B cell (primary cell): Measurements from ENCODE around the gene NAGLU. TPM values are rescaled to one million over a fixed set of nuclear protein-coding genes. Genes with fewer than 3 reads are reported as not detected.

Experiments
- ATAC-seq: fragments of 200-7000 bp; cut with Tn5 transposase; one replicate; pipeline ENCODE4 v1.10.0; 2021; ENCODE audit warnings: low read depth, mild to moderate bottlenecking, moderate number of reproducible peaks, moderate library complexity
- CTCF ChIA-PET: fragments of 350-600 bp; sonication (Branson Sonifier 250); formaldehyde crosslinking; loops from one replicate; lab custom pipeline; 2021; ENCODE audit warnings: antibody characterized with exemption, inconsistent platforms; lab: Charles Lee
- POLR2A ChIA-PET: fragments of 350-600 bp; sonication (Branson Sonifier 250); formaldehyde crosslinking; loops from one replicate; lab custom pipeline; 2021; ENCODE audit warnings: antibody characterized with exemption; lab: Charles Lee
- DNase-seq: peaks from one replicate; pipeline ENCODE4 v3.0.0; 2013
- H2AFZ ChIP-seq: 2 replicates; pipeline ENCODE4 v1.6.1; 2012; ENCODE audit warnings: mild to moderate bottlenecking, low read depth, low read length; ENCODE audit not compliant: insufficient read depth, poor library complexity, severe bottlenecking
- H3K27ac ChIP-seq, 2 donors: 1 replicate in 1 of 2; 2 replicates in 1 of 2; pipeline ENCODE4 v1.5.1; 2012 to 2013; ENCODE audit warnings: low read length in 2 of 2, mild to moderate bottlenecking in 2 of 2, moderate library complexity in 1 of 2
- H3K27me3 ChIP-seq, 4 experiments: fragments of 200-600 bp in 1 of 4; sonication (generic) in 1 of 4; replicated peaks in 1 of 4; 1 replicate in 2 of 4; 2 replicates in 2 of 4; pipeline versions ENCODE4 v1.6.1 to v1.7.0; 2013 to 2016; ENCODE audit warnings: low read length in 3 of 4, mild to moderate bottlenecking in 2 of 4, mixed read lengths in 1 of 4, moderate library complexity in 1 of 4; ENCODE audit not compliant: insufficient read depth in 4 of 4, control insufficient read depth in 3 of 4; ENCODE audit errors: control extremely low read depth in 1 of 4
- H3K36me3 ChIP-seq, 2 experiments: replicated peaks in 1 of 2; 1 replicate in 1 of 2; 2 replicates in 1 of 2; pipeline versions ENCODE4 v1.6.1 to v1.7.1; 2013; ENCODE audit warnings: low read length in 1 of 2; ENCODE audit not compliant: insufficient read depth in 2 of 2, control insufficient read depth in 1 of 2; ENCODE audit errors: control extremely low read depth in 1 of 2, extremely low read depth in 1 of 2
- H3K4me1 ChIP-seq, 2 donors: fragments of 200-600 bp in 1 of 2; sonication (generic) in 1 of 2; 1 replicate in 1 of 2; 2 replicates in 1 of 2; pipeline versions ENCODE4 v1.5.1 to v1.6.1; 2013 to 2017; ENCODE audit warnings: low read length in 2 of 2; ENCODE audit not compliant: control insufficient read depth in 2 of 2, insufficient read depth in 2 of 2
- H3K4me2 ChIP-seq: replicated peaks from 2 replicates; pipeline ENCODE3; 2012; ENCODE audit warnings: mild to moderate bottlenecking, low read depth, low read length; ENCODE audit not compliant: poor library complexity, severe bottlenecking
- H3K4me3 ChIP-seq, 5 experiments: fragments of 200-600 bp in 1 of 5; sonication (generic) in 1 of 5; 1 replicate in 3 of 5; 2 replicates in 2 of 5; pipeline versions ENCODE4 v1.5.1 to v1.7.0; 2011 to 2016; ENCODE audit warnings: low read length in 4 of 5, mild to moderate bottlenecking in 4 of 5, low read depth in 2 of 5, control low read depth in 1 of 5, moderate library complexity in 1 of 5; ENCODE audit not compliant: insufficient read depth in 1 of 5; ENCODE audit errors: control extremely low read depth in 1 of 5, extremely low read depth in 1 of 5
- H3K79me2 ChIP-seq: fragments of 200-600 bp; sonication (generic); one replicate; pipeline ENCODE4 v1.6.0; 2016; ENCODE audit warnings: low read length; ENCODE audit not compliant: control insufficient read depth, insufficient read depth
- H3K9ac ChIP-seq: fragments of 200-600 bp; sonication (generic); 2 replicates; pipeline ENCODE4 v1.6.1; 2017; ENCODE audit warnings: mild to moderate bottlenecking, low read length, moderate library complexity
- H3K9me3 ChIP-seq, 3 donors: one replicate each; pipeline versions ENCODE4 v1.6.1 to v1.7.1; 2013; ENCODE audit warnings: low read length in 2 of 3; ENCODE audit not compliant: control insufficient read depth in 2 of 3, insufficient read depth in 1 of 3; ENCODE audit errors: control extremely low read depth in 1 of 3
- H4K20me1 ChIP-seq: 2 replicates; pipeline ENCODE4 v1.6.0; 2012; ENCODE audit warnings: mild to moderate bottlenecking, low read length; ENCODE audit not compliant: insufficient read depth, control insufficient read depth, poor library complexity, severe bottlenecking
- H3K27ac Mint-ChIP-seq: one replicate; pipeline ENCODE4 v1.8.0; 2021; ENCODE audit warnings: mixed read lengths
- H3K27me3 Mint-ChIP-seq: one replicate; pipeline ENCODE4 v1.8.0; 2021; ENCODE audit warnings: mixed read lengths
- H3K4me1 Mint-ChIP-seq: one replicate; pipeline ENCODE4 v1.8.0; 2021; ENCODE audit warnings: mixed read lengths
- H3K4me3 Mint-ChIP-seq: one replicate; pipeline ENCODE4 v1.8.0; 2021; ENCODE audit warnings: mixed read lengths
- H3K9me3 Mint-ChIP-seq: one replicate; pipeline ENCODE4 v1.8.0; 2022; ENCODE audit warnings: mixed read lengths; ENCODE audit not compliant: insufficient read depth
- CTCF ChIP-seq: fragments of 200-600 bp; IDR thresholded peaks from one replicate; pipeline ENCODE4 v1.8.0; 2022; ENCODE audit warnings: antibody characterized with exemption, mild to moderate bottlenecking
- EZH2 ChIP-seq: IDR thresholded peaks from 2 replicates; pipeline ENCODE4 v1.6.1; 2012; ENCODE audit warnings: borderline replicate concordance, low read depth, mild to moderate bottlenecking, moderate library complexity, low read length; ENCODE audit not compliant: insufficient read depth, poor library complexity, severe bottlenecking
- WGBS: methylation state at CpG from one replicate; pipeline ENCODE4 v1.1.5; 2013; ENCODE audit warnings: missing lambda C conversion rate; ENCODE audit not compliant: insufficient coverage; 5-methylcytosine and 5-hydroxymethylcytosine counted together
- intact Hi-C: fragments of 100-400 bp; cut with micrococcal nuclease; formaldehyde crosslinking; loops from one replicate; pipeline ENCODE4 v1.10.0; 2022
- polyA plus RNA-seq: library from polyadenylated mRNA; depleted of rRNA; stranded (reverse); fragments of >200 nt; gene quantifications from 2 replicates; pipeline ENCODE4 v1.2.3, GENCODE V29; 2012
- total RNA-seq, 2 donors: library from RNA; stranded (reverse); fragments of 120-200 nt in 1 of 2; gene quantifications; 1 replicate in 1 of 2; 2 replicates in 1 of 2; pipeline versions ENCODE4 v1.2.3 to v1.2.4, GENCODE V29; 2013 to 2022

Gene NAGLU
- total and polyA plus RNA-seq, 2 donors (not counting 1 experiment from before 2014, with no cell fraction given), result 44.8 to 52.4 TPM

- Histone ChIP-seq H3K4me1 (peaks cover 5 to 14% of the 10 kb centered on the region in 2 donors), H3K36me3 (peaks cover 0 to 47% of the 10 kb centered on the region in 2 experiments), H3K4me2 (no peak overlapping the region), H3K79me2 (no peaks in the 10 kb centered on the region), H3K4me3 (no peak overlapping the region), H2AFZ (no peak overlapping the region), H3K27ac (no peak overlapping the region), H3K9me3 (no peaks in the 10 kb centered on the region), H3K27me3 (no peaks in the 10 kb centered on the region), H4K20me1 (no peaks in the 10 kb centered on the region), H3K9ac (no peak overlapping the region)
- ChIA-PET POLR2A (no interaction called here), CTCF (interaction anchor here (0.6 to 2.7 kb wide), 11 partner anchors 13 to 202 kb away, joined by 3 to 12 read pairs (median 3); partner anchors contain the start of gene PSMC3IP)
- H3K27ac Mint-ChIP-seq, result no peak overlapping the region
- peaks cover 11% of the 10 kb centered on the region for H3K4me1 Mint-ChIP-seq
- H3K9me3 Mint-ChIP-seq, result no peaks in the 10 kb centered on the region
- intact Hi-C loops, result no loop called here
- no peak overlapping the region for H3K4me3 Mint-ChIP-seq
- TF ChIP-seq CTCF, result no peak
- no peak for TF ChIP-seq EZH2
- WGBS, result over 99% methylated on average over 7 of the region's 11 CpGs
- H3K27me3 Mint-ChIP-seq, result no peaks in the 10 kb centered on the region
- ATAC-seq (no peak), DNase-seq (no peak)
Measured at GRCh38 chr17:42514279-42514678, 21.8 kb upstream of the NAGLU start.

- no peak for ATAC-seq
- Mint-ChIP-seq H3K27ac (no peak overlapping the region), H3K27me3 (no peaks in the 10 kb centered on the region), H3K4me3 (no peak overlapping the region), H3K4me1 (peaks cover 6% of the 10 kb centered on the region), H3K9me3 (no peaks in the 10 kb centered on the region)
- no peak overlapping the region for H2AFZ ChIP-seq
- no peaks in the 10 kb centered on the region for H3K9me3 ChIP-seq
- H4K20me1 ChIP-seq, result no peaks in the 10 kb centered on the region
- H3K4me3 ChIP-seq, result no peak overlapping the region
- intact Hi-C loops, result loop anchor here (5.0 kb wide), 1 partner anchor 108 kb away; no protein-coding TSS in a partner anchor
- no peak for DNase-seq
- POLR2A ChIA-PET, result no interaction called here
- H3K4me2 ChIP-seq, result no peak overlapping the region
- CTCF ChIA-PET, result interaction anchor here (0.5 to 2.7 kb wide), 11 partner anchors 12 to 203 kb away, joined by 3 to 12 read pairs (median 3); partner anchors contain the start of gene CAVIN1
- H3K36me3 ChIP-seq, result peaks cover 0 to 46% of the 10 kb centered on the region in 2 experiments
- no peak for TF ChIP-seq EZH2
- TF ChIP-seq CTCF, result no peak
- no peak overlapping the region for H3K27ac ChIP-seq
- WGBS, result 95% methylated on average over 3 of the region's 8 CpGs
- no peaks in the 10 kb centered on the region for H3K79me2 ChIP-seq
- peaks cover 0 to 8% of the 10 kb centered on the region in 2 donors for H3K4me1 ChIP-seq
- no peaks in the 10 kb centered on the region for H3K27me3 ChIP-seq
- no peak overlapping the region for H3K9ac ChIP-seq
Measured at GRCh38 chr17:42514867-42515266, 21.2 kb upstream of the NAGLU start.
